ES-I3 (cell line): ENCODE data around the gene CSTA.
"Not testable (repeated sequence)": the region's sequence is repeated elsewhere in the genome, so short reads cannot be mapped to it uniquely, and the experiment has no call there.

Experiments used
- H3K36me3 ChIP-seq: 2 replicates; pipeline ENCODE4 v1.6.1; 2013; ENCODE audit warnings: mild to moderate bottlenecking, low read length, control low read depth, moderate library complexity; ENCODE audit not compliant: insufficient read depth
- H3K4me1 ChIP-seq: 2 replicates; pipeline ENCODE4 v1.6.1; 2013; ENCODE audit warnings: mild to moderate bottlenecking, control low read depth, low read length; ENCODE audit not compliant: insufficient read depth
- H3K9ac ChIP-seq: 2 replicates; pipeline ENCODE4 v1.6.1; 2013; ENCODE audit warnings: low read depth, mild to moderate bottlenecking, low read length, moderate library complexity
- H3K9me3 ChIP-seq: 2 replicates; pipeline ENCODE4 v1.6.1; 2013; ENCODE audit warnings: mild to moderate bottlenecking, low read length, moderate library complexity; ENCODE audit not compliant: control insufficient read depth, insufficient read depth

The CSTA gene

DNA sequence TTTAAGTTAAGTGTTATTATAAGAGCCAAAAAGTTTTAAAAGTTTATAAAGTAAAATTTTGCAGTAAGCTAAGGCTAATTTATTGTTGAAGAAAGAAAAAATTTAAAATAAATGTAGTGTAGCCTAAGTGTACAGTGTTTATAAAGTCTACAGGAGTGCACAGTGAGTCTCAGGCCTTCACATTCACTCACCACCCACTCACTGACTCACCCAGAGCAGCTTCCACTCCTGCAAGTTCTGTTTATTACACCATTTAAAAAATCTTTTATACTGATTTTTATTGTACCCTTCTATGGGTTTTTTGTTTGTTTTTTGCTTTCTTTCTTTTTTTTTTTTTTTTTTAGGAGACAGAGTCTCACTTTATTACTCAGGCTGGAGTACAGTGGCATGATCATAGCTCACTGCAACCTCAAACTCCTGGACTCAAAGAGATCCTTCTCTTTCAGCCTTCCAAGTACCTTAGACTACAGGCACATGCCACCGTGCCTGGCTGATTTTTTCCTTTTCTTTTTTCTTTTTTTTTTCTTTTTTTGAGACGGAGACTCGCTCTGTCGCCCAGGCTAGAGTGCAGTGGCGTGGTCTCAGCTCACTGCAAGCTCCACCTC lies 25.9 kb downstream of the CSTA start:
- no peaks in the 10 kb centered on the region for H3K4me1 ChIP-seq
- no peaks in the 10 kb centered on the region for H3K9me3 ChIP-seq
- H3K9ac ChIP-seq, result no peak overlapping the region
- no peaks in the 10 kb centered on the region for H3K36me3 ChIP-seq

DNA sequence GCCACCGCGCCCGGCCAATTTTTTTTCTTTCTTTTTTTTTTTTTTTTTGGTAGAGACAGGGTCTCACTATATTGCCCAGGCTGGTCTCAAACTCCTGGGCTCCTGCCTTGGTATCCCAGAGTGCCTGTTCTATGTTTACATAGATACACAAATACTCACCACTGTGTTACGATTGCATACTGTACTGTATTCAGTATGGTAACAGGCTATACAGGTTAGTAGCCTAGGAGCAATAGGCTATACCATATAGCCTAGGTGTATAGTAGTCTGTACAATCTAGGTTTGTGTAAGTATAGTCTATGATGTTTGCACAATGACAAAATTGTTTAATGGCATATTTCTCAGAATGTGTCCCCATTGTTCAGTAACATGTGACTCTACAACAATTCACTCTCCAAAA lies 26.6 kb downstream of the CSTA start:
- Histone ChIP-seq H3K36me3 (no peaks in the 10 kb centered on the region), H3K4me1 (no peaks in the 10 kb centered on the region), H3K9ac (no peak overlapping the region), H3K9me3 (no peaks in the 10 kb centered on the region)

DNA sequence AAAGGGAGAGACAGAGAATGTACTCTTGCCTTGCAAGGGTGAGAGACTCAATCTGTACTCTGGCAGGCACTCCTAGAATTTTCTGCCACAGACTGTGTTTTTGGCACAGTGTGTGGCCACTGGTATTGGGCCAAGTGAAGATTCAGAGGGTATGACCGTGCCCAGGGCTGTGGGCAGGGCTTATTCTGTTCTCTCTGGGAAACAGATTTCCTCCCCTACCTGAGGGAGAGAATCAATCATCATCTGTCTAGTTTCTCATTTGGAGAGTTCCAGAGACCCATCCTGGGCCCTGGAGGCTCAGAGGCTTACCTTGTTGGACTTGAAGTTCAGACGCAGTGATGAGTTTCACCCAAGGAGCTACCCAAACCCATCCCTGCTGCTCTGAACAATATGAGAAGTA lies 28.2 kb downstream of the CSTA start:
- no peaks in the 10 kb centered on the region for H3K4me1 ChIP-seq
- H3K9me3 ChIP-seq, result no peaks in the 10 kb centered on the region
- no peak overlapping the region for H3K9ac ChIP-seq
- H3K36me3 ChIP-seq, result no peaks in the 10 kb centered on the region

DNA sequence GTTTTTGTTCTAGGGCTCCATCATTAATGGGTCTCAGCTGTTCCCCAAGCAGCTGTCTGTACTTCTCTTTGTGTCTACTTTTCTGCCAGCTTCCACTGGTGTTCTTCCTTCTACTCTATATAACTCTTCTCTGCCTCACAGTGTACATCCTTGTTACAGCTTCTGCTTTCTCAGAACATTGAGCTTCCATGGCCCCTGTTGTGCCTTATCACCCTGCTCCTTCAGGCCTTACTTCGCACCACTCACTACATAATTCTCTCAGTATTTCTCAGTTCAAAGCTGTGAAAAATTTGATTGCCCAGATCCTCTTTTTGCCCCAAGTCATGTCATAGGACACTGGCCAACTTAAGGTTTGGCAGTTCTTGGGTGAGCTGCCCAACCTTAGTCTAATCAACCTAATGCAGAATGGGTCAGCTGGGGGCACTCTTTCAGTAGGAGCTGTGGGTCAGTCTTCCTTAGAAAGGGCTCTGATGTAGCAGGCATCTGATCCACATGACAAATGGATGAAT lies 28.9 kb downstream of the CSTA start:
- H3K9ac ChIP-seq, result no peak overlapping the region
- H3K4me1 ChIP-seq, result no peaks in the 10 kb centered on the region
- no peaks in the 10 kb centered on the region for H3K36me3 ChIP-seq
- no peaks in the 10 kb centered on the region for H3K9me3 ChIP-seq

DNA sequence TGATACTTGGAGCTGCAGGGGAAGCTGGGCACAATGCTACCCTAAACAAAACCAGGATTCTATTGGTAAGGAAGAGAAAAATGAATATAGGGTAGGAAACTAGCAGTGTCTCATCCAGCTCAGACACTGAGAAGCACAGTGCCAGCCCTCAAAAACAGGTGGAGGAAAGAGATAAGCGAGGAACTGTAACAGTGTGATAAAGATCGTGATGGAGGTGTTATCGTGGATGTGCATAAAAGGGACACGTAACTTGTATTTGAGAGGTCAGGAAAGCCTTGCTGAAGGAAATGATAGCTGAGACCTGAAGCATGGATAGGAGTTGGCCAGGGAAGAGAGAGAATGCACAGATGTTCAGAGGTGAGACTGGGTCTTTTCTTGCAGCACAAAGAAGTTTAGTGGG lies 30.6 kb downstream of the CSTA start:
- H3K36me3 ChIP-seq, result no peaks in the 10 kb centered on the region
- no peaks in the 10 kb centered on the region for H3K9me3 ChIP-seq
- no peak overlapping the region for H3K9ac ChIP-seq
- no peaks in the 10 kb centered on the region for H3K4me1 ChIP-seq

DNA sequence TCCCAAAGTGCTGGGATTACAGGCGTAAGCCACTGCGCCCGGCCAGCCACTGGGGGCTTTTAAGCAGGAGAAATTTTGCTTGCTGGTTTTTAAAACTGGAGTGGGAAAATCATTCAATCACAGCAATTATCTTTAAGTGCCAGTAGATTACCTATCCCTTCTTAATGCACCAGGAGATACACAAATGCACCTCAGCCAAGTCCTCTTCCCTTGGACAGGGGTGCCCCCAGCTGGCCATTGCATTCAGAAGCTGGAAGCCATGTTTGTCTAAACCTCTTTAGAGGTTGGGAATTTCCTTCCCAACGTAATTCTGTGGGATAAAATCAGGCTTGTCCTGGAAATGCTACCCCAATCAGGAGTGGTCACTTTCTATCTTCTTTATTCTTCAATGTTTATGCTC lies 31.4 kb downstream of the CSTA start:
- no peaks in the 10 kb centered on the region for H3K4me1 ChIP-seq
- H3K9ac ChIP-seq, result no peak overlapping the region

DNA sequence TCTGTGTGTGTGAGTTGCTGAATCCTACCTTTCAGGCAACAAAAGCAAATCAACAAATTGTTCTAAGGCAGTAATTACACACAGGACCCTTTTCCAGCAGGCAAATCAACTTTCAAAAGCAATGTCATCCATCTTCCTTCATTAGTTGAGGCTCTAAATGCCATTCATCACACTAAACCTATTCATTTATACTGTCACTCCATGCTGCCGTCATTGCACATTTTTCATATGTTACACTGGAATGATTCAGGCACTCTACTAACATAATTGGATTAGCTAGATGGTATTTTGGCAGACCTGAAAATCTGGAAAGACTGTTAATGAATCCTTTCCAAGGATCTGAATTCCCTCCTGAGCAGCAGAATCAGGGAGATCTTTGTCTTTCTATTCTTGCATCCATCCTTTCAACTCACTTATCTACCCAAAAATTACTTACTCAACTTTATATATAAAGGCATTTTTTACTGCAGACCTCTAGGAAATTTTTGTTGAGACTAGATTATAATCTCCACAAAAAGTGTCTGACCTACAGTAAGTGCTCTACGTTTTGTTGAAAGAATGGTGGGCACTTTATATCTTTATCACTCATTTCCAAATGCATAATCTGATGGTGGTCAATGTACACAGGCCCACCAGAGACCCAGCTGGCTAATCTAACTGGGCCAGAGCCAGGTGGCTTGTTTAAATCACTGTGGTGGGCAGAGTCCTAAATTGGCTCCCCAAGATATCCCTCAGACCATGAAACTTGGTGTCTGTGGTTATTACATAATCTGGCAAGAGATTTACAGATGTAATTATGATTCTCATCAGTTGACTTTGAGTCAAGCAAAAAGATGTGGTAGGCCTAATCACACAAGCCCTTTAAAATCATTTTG lies 33.0 kb downstream of the CSTA start:
- Histone ChIP-seq H3K4me1 (no peaks in the 10 kb centered on the region), H3K9ac (no peak overlapping the region), H3K36me3 (no peaks in the 10 kb centered on the region), H3K9me3 (no peaks in the 10 kb centered on the region)

More for the DNA sequence above, 31.4 kb downstream of the CSTA start:
- no peaks in the 10 kb centered on the region for H3K9me3 ChIP-seq
- no peaks in the 10 kb centered on the region for H3K36me3 ChIP-seq

DNA sequence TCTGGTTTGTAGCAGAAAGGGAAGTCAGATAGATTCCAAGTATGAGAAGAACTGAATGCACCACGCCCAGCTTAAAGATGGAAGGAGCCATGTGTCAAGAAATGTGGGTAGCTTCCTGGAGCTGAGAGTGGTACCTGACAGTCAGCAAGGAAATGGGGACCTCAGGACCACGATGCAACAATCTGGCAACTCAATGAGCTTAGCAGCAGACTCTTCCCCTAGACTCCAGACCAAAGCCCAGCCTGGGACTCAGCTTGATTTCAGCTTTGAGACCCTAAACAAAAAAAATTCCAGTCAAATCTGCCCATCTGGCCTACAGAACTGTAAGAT lies 33.6 kb downstream of the CSTA start:
- Histone ChIP-seq H3K9me3 (no peaks in the 10 kb centered on the region), H3K36me3 (no peaks in the 10 kb centered on the region), H3K9ac (no peak overlapping the region), H3K4me1 (no peaks in the 10 kb centered on the region)

GRCh38 chr3:122362026-122362425 lies 37.0 kb downstream of the CSTA start:
- Histone ChIP-seq H3K9me3 (no peaks in the 10 kb centered on the region), H3K36me3 (peaks cover 11% of the 10 kb centered on the region), H3K4me1 (no peaks in the 10 kb centered on the region), H3K9ac (no peak overlapping the region)

- Histone ChIP-seq H3K36me3 (peaks cover 11% of the 10 kb centered on the region), H3K4me1 (no peaks in the 10 kb centered on the region), H3K9me3 (no peaks in the 10 kb centered on the region), H3K9ac (no peak overlapping the region)
These were observed 39.4 kb downstream of the CSTA start for GRCh38 chr3:122364490-122364889.

DNA sequence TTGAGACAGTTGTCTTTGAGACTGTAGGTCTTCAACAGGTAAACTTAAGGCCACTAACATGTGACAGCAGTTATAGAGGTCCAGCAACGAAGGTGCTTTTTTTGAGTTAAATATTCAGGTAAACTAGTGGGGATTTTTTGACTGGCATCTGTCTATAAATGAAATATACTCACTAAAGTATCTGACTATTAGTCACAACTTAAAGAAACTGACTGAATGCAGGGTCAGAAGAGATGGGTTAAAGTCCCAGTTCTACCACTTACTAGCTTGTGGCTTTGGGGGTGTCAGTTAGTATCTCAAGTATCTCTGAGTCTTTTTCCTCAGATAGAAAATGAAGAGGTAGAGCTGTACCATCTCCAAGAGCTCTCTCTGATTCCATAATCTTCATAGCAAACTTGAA lies 40.0 kb downstream of the CSTA start:
- no peaks in the 10 kb centered on the region for H3K4me1 ChIP-seq
- H3K36me3 ChIP-seq, result peaks cover 11% of the 10 kb centered on the region
- H3K9ac ChIP-seq, result no peak overlapping the region
- H3K9me3 ChIP-seq, result no peaks in the 10 kb centered on the region

- not testable (repeated sequence) for H3K4me1 ChIP-seq, H3K9ac ChIP-seq, H3K9me3 ChIP-seq
- H3K36me3 ChIP-seq, result peaks cover 11% of the 10 kb centered on the region
These were observed 40.7 kb downstream of the CSTA start for GRCh38 chr3:122365582-122366378.

- Histone ChIP-seq H3K4me1 (no peaks in the 10 kb centered on the region), H3K36me3 (peaks cover 11% of the 10 kb centered on the region), H3K9me3 (no peaks in the 10 kb centered on the region), H3K9ac (no peak overlapping the region)
These were observed 41.3 kb downstream of the CSTA start for GRCh38 chr3:122366379-122366749.

DNA sequence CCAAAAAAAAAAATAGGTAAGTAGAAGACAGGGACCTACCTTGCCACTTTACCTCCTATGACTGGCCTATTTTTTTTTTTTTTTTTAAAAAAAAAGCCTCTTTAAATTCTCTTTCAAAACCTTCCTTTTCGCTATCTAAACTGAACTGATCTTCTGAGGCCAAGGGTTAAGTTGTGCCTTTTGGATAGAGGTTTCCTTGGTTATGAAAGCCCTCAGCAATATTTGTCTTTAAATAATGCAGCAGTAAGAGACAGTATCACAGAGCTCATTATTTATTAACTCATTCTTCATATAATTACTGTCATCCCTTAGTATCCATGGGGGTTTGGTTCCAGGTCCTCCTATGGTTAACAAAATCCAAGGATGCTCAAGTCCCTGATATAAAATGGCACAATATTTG lies 49.0 kb downstream of the CSTA start:
- H3K9ac ChIP-seq, result no peak overlapping the region
- H3K9me3 ChIP-seq, result no peaks in the 10 kb centered on the region
- no peaks in the 10 kb centered on the region for H3K36me3 ChIP-seq
- no peaks in the 10 kb centered on the region for H3K4me1 ChIP-seq

DNA sequence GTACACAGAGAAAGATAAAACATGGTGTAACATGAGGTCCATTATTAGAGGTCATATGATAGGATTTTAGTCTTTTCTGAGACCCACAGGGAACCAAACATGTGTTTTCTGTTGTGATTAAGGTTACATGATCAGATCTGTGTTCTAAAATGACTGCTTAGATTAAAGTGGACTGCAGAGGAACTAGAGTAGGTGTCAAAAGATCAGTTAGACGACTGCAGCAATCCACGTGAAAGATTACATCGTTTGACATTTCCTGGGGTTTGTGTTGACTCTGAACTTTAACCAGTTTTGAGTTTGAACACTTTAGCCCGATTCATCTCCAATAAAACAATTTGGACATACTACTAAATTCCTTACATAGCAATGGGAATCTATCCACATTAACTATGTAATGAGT lies 52.9 kb downstream of the CSTA start:
- no peaks in the 10 kb centered on the region for H3K36me3 ChIP-seq
- no peaks in the 10 kb centered on the region for H3K9me3 ChIP-seq
- H3K9ac ChIP-seq, result no peak overlapping the region
- no peaks in the 10 kb centered on the region for H3K4me1 ChIP-seq
